ENCODE measurements around the gene DYNC1I1.

GRCh38 chr7:96045919-96046318 is 273.6 kb downstream of the DYNC1I1 start:
- TF ChIP-seq CTCF (IDR thresholded peaks at IDR 0.05), result no peak
- no peak for TF ChIP-seq POLR2AphosphoS5 (IDR thresholded peaks at IDR 0.05)
- TF ChIP-seq EP300 (IDR thresholded peaks at IDR 0.05), result no peak
- TF ChIP-seq POLR2A (IDR thresholded peaks at IDR 0.05), result no peak

Data from upper lobe of left lung (tissue), 4 donors.